Activated CD4-positive, alpha-beta T cell treated with anti-CD3 and anti-CD28 coated beads for 36 hours (primary cell): ENCODE measurements around the gene GSTO2. TPM values are rescaled to one million over a fixed set of nuclear protein-coding genes. Genes with fewer than 3 reads are reported as not detected.

Source experiments
- ATAC-seq: fragments of 200-7000 bp; cut with Tn5 transposase; one replicate; pipeline ENCODE4 v1.10.0; 2021; ENCODE audit warnings: mild to moderate bottlenecking, moderate library complexity
- CTCF ChIA-PET: fragments of 350-600 bp; sonication (Branson Sonifier 250); formaldehyde crosslinking; loops from one replicate; lab custom pipeline; 2021; ENCODE audit warnings: antibody characterized with exemption; lab: Charles Lee
- POLR2A ChIA-PET: fragments of 350-600 bp; sonication (Branson Sonifier 250); formaldehyde crosslinking; loops from one replicate; lab custom pipeline; 2021; ENCODE audit warnings: antibody characterized with exemption, inconsistent platforms; lab: Charles Lee
- DNase-seq: peaks from one replicate; pipeline ENCODE4 v3.0.0-alpha.2; 2020
- H3K27ac Mint-ChIP-seq: one replicate; pipeline ENCODE4 v1.8.0; 2021; ENCODE audit warnings: mixed read lengths
- H3K27me3 Mint-ChIP-seq: one replicate; pipeline ENCODE4 v1.8.0; 2021; ENCODE audit warnings: mixed read lengths
- H3K36me3 Mint-ChIP-seq: one replicate; pipeline ENCODE4 v1.8.0; 2021; ENCODE audit warnings: low read depth, mixed read lengths
- H3K4me1 Mint-ChIP-seq: one replicate; pipeline ENCODE4 v1.8.0; 2021; ENCODE audit warnings: mixed read lengths
- H3K4me3 Mint-ChIP-seq: one replicate; pipeline ENCODE4 v1.8.0; 2021; ENCODE audit warnings: mild to moderate bottlenecking, moderate library complexity, mixed read lengths
- H3K9me3 Mint-ChIP-seq: one replicate; pipeline ENCODE4 v1.8.0; 2021; ENCODE audit warnings: low read depth, mixed read lengths
- intact Hi-C, 2 experiments: fragments of 100-400 bp; cut with DNase I in 1 of 2; cut with micrococcal nuclease in 1 of 2; formaldehyde crosslinking; loops; one replicate each; pipeline versions ENCODE4 v1.14.2 to v1.15.1; 2022 to 2024; cut with DNase I, micrococcal nuclease
- total RNA-seq, 2 experiments: library from RNA; stranded (reverse); gene quantifications; one replicate each; pipeline ENCODE4 v1.2.3, GENCODE V29; 2021

Gene GSTO2
- total RNA-seq, 2 experiments from 2014 or later, result 2.1 to 2.8 TPM

DNA sequence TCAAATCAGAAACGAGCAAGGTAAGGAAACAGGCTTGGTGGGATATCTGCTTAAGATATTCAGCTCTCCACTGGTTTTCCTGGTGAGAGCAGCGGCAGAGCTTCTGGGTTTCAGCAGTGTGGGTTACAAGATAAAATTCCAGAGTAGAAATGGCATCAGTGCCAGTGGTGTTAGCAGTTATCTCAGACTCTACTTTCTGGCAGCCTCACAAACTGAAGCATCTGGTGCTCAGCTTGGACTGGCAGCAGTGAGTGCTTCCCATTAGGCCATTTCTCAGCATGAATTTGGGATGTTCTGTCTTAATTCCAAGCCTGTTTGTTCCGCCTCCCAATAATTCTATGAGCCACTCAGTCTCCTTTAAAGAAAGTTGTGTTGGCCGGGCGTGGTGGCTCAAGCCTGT lies 6.9 kb upstream of the GSTO2 start:
- Mint-ChIP-seq H3K36me3 (peaks cover 89% of the 10 kb centered on the region), H3K4me1 (peaks cover 85% of the 10 kb centered on the region), H3K9me3 (no peaks in the 10 kb centered on the region), H3K27ac (peak overlapping the region; percentile 89), H3K4me3 (no peak overlapping the region), H3K27me3 (no peaks in the 10 kb centered on the region)
- CTCF ChIA-PET, result interaction anchor here (0.9 to 3.0 kb wide), 2 partner anchors 8 to 13 kb away, joined by 3 to 12 read pairs; no protein-coding TSS in a partner anchor
- intact Hi-C loops, result no loop called here
- POLR2A ChIA-PET, result no interaction called here
- no peak for DNase-seq
- ATAC-seq, result no peak

- ATAC-seq (no peak), DNase-seq (no peak)
- Mint-ChIP-seq H3K4me1 (peaks cover 76% of the 10 kb centered on the region), H3K9me3 (no peaks in the 10 kb centered on the region), H3K4me3 (no peak overlapping the region), H3K27me3 (no peaks in the 10 kb centered on the region), H3K36me3 (peaks cover 85% of the 10 kb centered on the region), H3K27ac (peak overlapping the region; percentile 47)
- ChIA-PET POLR2A (no interaction called here), CTCF (interaction anchor here (2.0 to 4.4 kb wide), 4 partner anchors 9 to 377 kb away, joined by 4 to 30 read pairs (median 8); partner anchors contain the start of gene GSTO1)
- intact Hi-C loops, result loop anchor here in 1 of 2 experiments (5.0 kb wide), 1 partner anchor 297 kb away; the partner anchor contains the start of gene SLK
Observed at GRCh38 chr10:104264783-104265182, 4.2 kb upstream of the GSTO2 start.

DNA sequence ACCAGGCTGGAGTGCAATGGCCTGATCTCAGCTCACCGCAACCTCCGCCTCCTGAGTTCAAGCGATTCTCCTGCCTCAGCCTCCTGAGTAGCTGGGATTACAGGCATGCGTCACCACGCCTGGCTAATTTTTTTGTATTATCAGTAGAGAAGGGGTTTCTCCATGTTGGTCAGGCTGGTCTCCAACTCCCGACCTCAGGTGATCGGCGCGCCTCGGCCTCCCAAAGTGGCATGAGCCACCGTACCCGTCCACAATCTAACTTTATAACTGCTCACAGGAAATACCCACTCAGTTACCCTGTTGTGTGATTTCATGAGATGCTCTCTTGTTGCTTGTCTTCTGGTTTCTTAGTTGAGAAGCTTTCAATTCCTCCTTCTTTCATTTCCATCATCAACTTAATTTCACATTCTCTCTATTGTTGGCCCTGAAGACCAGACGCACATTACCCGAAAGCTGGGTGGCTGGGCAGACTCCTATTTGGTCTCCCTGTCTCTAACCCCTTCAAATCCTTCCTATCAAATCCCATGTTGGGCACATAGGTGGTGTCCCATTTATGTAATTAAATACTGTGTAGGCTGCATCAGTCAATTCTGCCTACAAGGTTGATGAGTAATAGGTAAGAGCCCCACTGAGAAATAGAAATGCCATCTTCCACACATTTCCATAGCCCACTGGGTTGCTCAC lies 1.1 kb upstream of the GSTO2 start:
- ATAC-seq, result peak; percentile 39
- ChIA-PET POLR2A (interaction anchor here (0.7 to 3.2 kb wide), 4 partner anchors 12 to 147 kb away, joined by 3 to 23 read pairs (median 6); partner anchors contain the start of genes GSTO1 and SFR1), CTCF (interaction anchor here (0.6 to 4.4 kb wide), 5 partner anchors 12 to 84 kb away, joined by 3 to 30 read pairs (median 3); partner anchors contain the start of gene GSTO1)
- Mint-ChIP-seq H3K36me3 (peaks cover 55% of the 10 kb centered on the region), H3K4me1 (peaks cover 48% of the 10 kb centered on the region), H3K4me3 (peak overlapping the region; percentile 77), H3K27me3 (no peaks in the 10 kb centered on the region), H3K9me3 (no peaks in the 10 kb centered on the region), H3K27ac (peak overlapping the region; percentile 94)
- DNase-seq, result peak; percentile 71
- intact Hi-C loops, result loop anchor here (1.0 to 5.0 kb wide), 12 partner anchors 13 to 871 kb away; partner anchors contain the start of genes ITPRIP (in 2 of the 2), SLK (in 2 of the 2), ATP5MK (in 1 of the 2) and CFAP43 (in 1 of the 2)

- Mint-ChIP-seq H3K4me1 (peaks cover 45% of the 10 kb centered on the region), H3K27ac (peak overlapping the region; percentile 94), H3K27me3 (no peaks in the 10 kb centered on the region), H3K4me3 (peak overlapping the region; percentile 77), H3K9me3 (no peaks in the 10 kb centered on the region), H3K36me3 (peaks cover 51% of the 10 kb centered on the region)
- intact Hi-C loops, result loop anchor here (1.0 to 5.0 kb wide), 12 partner anchors 13 to 872 kb away; partner anchors contain the start of genes ITPRIP (in 2 of the 2), SLK (in 2 of the 2), ATP5MK (in 1 of the 2) and CFAP43 (in 1 of the 2)
- POLR2A ChIA-PET, result interaction anchor here (0.6 to 3.2 kb wide), 5 partner anchors 13 to 149 kb away, joined by 3 to 23 read pairs (median 5); partner anchors contain the start of genes GSTO1 and SFR1
- ATAC-seq (peak; percentile 49), DNase-seq (no peak)
- CTCF ChIA-PET, result interaction anchor here (0.6 to 4.4 kb wide), 5 partner anchors 13 to 83 kb away, joined by 3 to 30 read pairs (median 3); partner anchors contain the start of gene GSTO1
Observed at GRCh38 chr10:104268405-104268712, 625 bp upstream of the GSTO2 start.

DNA sequence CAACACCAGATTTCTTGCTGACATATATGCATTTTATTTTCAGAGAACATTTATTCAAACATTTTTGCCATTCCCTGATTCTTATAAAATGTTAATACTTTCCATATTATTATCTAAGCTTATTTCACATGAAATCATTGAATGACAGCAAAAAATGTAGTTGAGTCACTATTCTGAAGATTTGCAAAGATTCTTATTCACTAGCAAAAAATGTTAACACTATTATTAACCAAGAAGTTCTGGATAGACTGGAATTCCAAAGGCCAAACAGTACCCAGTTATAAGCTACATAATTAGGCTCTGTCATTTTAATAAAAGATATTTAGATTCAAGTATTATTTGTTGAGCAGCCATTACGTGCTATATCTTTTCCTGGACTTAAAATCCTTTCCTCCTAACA lies 4.3 kb downstream of the GSTO2 start:
- intact Hi-C loops, result no loop called here
- Mint-ChIP-seq H3K27me3 (peaks cover 8% of the 10 kb centered on the region), H3K36me3 (peaks cover 5% of the 10 kb centered on the region), H3K4me1 (peaks cover 3% of the 10 kb centered on the region), H3K4me3 (no peak overlapping the region), H3K9me3 (no peaks in the 10 kb centered on the region), H3K27ac (no peak overlapping the region)
- POLR2A ChIA-PET, result no interaction called here
- CTCF ChIA-PET, result interaction anchor here (1.3 to 5.2 kb wide), 22 partner anchors 10 to 385 kb away, joined by 3 to 115 read pairs (median 8); partner anchors contain the start of genes CFAP58, GSTO1, ITPRIP and SFR1
- DNase-seq (no peak), ATAC-seq (no peak)

DNA sequence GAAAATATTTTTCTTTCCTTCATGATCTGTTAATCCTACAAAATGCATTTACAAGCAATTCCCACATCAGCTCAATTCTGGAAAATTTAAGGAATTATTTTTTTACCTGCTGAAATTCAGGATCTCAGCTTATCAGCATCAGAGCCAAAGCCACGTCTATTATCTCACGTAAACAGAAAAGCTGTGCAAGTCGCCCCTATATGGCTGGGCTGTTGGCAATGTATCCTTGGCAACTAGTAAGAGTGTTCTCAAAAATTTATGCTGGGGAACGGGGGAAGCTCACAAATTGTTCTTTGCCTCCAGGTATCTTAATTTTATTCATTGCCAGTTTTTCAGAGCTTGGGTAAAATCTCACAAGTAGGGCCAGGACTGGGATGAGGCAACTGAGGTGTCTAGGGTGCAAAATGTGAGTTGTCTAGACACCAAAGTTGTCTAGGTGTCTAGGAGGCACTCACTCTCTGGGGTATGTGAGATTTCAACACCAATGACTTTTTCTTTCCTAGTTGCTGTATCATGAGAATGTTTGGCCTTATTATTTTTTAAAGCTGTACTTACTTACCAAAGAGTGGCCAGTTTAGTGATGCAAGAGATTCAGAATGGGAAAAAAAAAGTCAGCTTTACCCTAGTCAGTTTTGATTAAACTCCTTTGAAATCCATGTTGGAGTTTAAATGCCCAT lies 5.1 kb downstream of the GSTO2 start:
- Mint-ChIP-seq H3K27ac (no peak overlapping the region), H3K4me1 (peaks cover 3% of the 10 kb centered on the region), H3K9me3 (no peaks in the 10 kb centered on the region), H3K36me3 (no peaks in the 10 kb centered on the region), H3K27me3 (peaks cover 8% of the 10 kb centered on the region), H3K4me3 (peak overlapping the region; percentile 30)
- CTCF ChIA-PET, result interaction anchor here (0.6 to 5.2 kb wide), 50 partner anchors 7 to 634 kb away, joined by 3 to 115 read pairs (median 5); partner anchors contain the start of genes CFAP43, CFAP58, GSTO1 and ITPRIP
- peak; percentile 8 for ATAC-seq
- no peak for DNase-seq
- intact Hi-C loops, result loop anchor here (1.0 kb wide), 2 partner anchors 76 to 77 kb away; no protein-coding TSS in a partner anchor
- POLR2A ChIA-PET, result interaction anchor here (1.2 kb wide), 1 partner anchor 19 kb away, joined by 5 read pairs; the partner anchor contains the start of gene GSTO1

DNA sequence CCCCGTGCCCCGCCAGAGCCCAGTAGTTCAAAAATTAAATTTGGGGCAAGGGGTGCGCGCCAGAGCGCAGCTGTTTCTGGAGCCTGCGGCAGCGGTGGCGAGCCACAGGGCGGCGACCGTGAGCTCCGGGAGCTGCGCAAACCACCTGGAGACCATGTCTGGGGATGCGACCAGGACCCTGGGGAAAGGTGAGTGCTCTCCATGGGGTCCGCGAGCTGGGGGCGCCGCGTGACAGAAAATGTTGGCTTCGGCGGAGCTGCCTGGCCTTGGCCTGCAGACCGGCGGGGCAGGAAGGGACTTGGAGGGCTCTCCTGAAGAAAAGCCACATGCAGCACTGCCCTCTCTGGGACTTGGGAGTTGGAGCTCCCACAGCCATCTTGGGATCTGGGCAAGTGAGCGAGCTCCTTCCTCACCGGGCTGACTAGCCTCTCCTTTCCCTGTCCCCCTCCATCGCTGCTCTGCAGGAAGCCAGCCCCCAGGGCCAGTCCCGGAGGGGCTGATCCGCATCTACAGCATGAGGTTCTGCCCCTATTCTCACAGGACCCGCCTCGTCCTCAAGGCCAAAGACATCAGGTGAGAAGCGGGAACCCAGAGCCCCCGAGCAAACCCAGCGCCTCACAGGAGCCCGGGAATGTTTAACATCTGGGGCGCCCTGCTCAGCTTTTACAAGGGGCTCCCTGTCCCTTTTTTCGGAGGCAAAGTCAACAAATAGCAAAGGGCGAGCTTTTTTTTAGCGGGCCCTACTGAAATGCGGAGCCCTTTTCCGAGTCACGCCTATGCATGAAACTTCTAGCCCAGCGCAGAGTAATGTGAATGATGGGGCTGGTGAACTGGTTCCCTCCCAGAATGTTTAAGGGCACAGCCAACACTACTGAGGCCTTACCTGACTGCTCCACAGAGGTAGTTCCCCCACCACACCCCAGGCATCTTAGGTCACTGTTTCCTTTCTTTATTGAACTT lies 6.1 kb downstream of the GSTO2 start:
- DNase-seq, result peak; percentile 75
- H3K27ac Mint-ChIP-seq, result no peak overlapping the region
- intact Hi-C loops, result loop anchor here (1.0 kb wide), 2 partner anchors 75 to 76 kb away; no protein-coding TSS in a partner anchor
- H3K4me3 Mint-ChIP-seq, result peak overlapping the region; percentile 30
- CTCF ChIA-PET, result interaction anchor here (0.6 to 5.2 kb wide), 52 partner anchors 8 to 387 kb away, joined by 3 to 115 read pairs (median 4); partner anchors contain the start of genes CFAP43, CFAP58, GSTO1 and ITPRIP
- H3K4me1 Mint-ChIP-seq, result no peaks in the 10 kb centered on the region
- H3K9me3 Mint-ChIP-seq, result no peaks in the 10 kb centered on the region
- no peaks in the 10 kb centered on the region for H3K36me3 Mint-ChIP-seq
- POLR2A ChIA-PET, result interaction anchor here (1.2 kb wide), 1 partner anchor 20 kb away, joined by 5 read pairs; the partner anchor contains the start of gene GSTO1
- H3K27me3 Mint-ChIP-seq, result peaks cover 8% of the 10 kb centered on the region
- ATAC-seq, result peak; percentile 93

DNA sequence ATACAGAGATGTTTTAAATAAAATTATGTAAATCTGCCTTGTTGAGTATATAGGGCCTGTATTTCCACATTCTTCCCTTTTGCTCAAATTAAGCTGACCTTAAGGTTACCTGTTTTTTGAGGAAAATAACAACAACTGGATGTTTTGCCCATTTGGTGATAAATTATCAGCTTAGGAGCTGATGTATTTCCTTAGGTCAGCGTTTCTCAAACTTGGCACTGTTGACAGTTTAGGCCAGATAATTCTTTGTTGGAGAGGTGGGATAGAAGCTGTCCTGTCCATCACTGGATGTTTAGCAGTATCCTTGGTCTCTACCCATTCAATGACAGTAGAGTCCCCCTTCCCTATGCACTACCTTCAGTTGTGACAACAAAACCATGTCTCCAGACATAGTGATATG lies 7.2 kb downstream of the GSTO2 start:
- ATAC-seq (no peak), DNase-seq (no peak)
- Mint-ChIP-seq H3K4me1 (no peaks in the 10 kb centered on the region), H3K4me3 (no peak overlapping the region), H3K27ac (no peak overlapping the region), H3K27me3 (peaks cover 8% of the 10 kb centered on the region), H3K36me3 (no peaks in the 10 kb centered on the region), H3K9me3 (no peaks in the 10 kb centered on the region)
- ChIA-PET POLR2A (no interaction called here), CTCF (interaction anchor here (1.0 to 5.2 kb wide), 11 partner anchors 12 to 126 kb away, joined by 3 to 115 read pairs (median 5); partner anchors contain the start of genes CFAP58 and ITPRIP)
- intact Hi-C loops, result no loop called here

DNA sequence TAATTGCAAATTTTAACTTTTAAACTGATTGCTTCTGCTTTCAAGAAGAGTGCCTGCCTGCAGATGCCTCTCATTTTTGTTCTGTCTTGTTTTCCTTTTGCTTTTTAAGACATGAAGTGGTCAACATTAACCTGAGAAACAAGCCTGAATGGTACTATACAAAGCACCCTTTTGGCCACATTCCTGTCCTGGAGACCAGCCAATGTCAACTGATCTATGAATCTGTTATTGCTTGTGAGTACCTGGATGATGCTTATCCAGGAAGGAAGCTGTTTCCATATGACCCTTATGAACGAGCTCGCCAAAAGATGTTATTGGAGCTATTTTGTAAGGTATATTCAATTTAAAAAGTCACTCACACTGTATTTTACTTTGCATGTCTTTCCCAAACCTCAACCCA lies 8.8 kb downstream of the GSTO2 start:
- Mint-ChIP-seq H3K9me3 (no peaks in the 10 kb centered on the region), H3K36me3 (no peaks in the 10 kb centered on the region), H3K4me1 (no peaks in the 10 kb centered on the region), H3K27me3 (peaks cover 9% of the 10 kb centered on the region), H3K4me3 (no peak overlapping the region), H3K27ac (no peak overlapping the region)
- ATAC-seq (no peak), DNase-seq (no peak)
- ChIA-PET POLR2A (no interaction called here), CTCF (interaction anchor here (0.6 to 5.2 kb wide), 5 partner anchors 8 to 29 kb away, joined by 3 to 46 read pairs (median 5); no protein-coding TSS in a partner anchor)
- intact Hi-C loops, result no loop called here
